H4 (cell line): ENCODE data around the gene ENOSF1. TPM values are rescaled to one million over a fixed set of nuclear protein-coding genes. Genes with fewer than 3 reads are reported as not detected.

Source experiments
- DNase-seq: peaks from one replicate; pipeline ENCODE4 v3.0.0-alpha.2; 2015; ENCODE audit warnings: low spot score
- total RNA-seq: library from RNA; depleted of rRNA; stranded (reverse); fragments of >200 nt; shearing (Covaris generic); gene quantifications from 2 replicates; pipeline ENCODE4 v1.2.3, GENCODE V29; 2014; rRNA removed

The ENOSF1 gene
- total RNA-seq, 1 experiment from 2014 or later: 7.6 TPM

GRCh38 chr18:635171-635570, 77.3 kb downstream of the ENOSF1 start:
- no peak for DNase-seq

- DNase-seq: no peak
These were observed 77.8 kb downstream of the ENOSF1 start for GRCh38 chr18:634551-635045.

GRCh38 chr18:631560-631959, 80.9 kb downstream of the ENOSF1 start:
- no peak for DNase-seq

- DNase-seq: no peak
These were observed 82.9 kb downstream of the ENOSF1 start for GRCh38 chr18:629269-630150.

- DNase-seq: no peak
These were observed 85.2 kb downstream of the ENOSF1 start for GRCh38 chr18:627231-627630.

- peak; percentile 54 for DNase-seq
These were observed 88.4 kb downstream of the ENOSF1 start for GRCh38 chr18:623761-624620.

GRCh38 chr18:622289-622688, 90.1 kb downstream of the ENOSF1 start:
- no peak for DNase-seq

- peak; percentile 16 for DNase-seq
These were observed 91.0 kb downstream of the ENOSF1 start for GRCh38 chr18:621291-622043.

Other genes starting within 250 kb of the ENOSF1 start
- 41.9 and 49.4 TPM in 2 replicates for gene COLEC12, start 211.9 kb downstream of the ENOSF1 start, total RNA-seq
- gene CETN1, start 132.2 kb downstream of the ENOSF1 start, total RNA-seq: not detected in 2 replicates
- 0.18 and 0.50 TPM in 2 replicates for gene CLUL1, start 115.6 kb downstream of the ENOSF1 start, total RNA-seq
- gene TYMS, start 55.0 kb downstream of the ENOSF1 start, total RNA-seq: 66.6 and 72.0 TPM in 2 replicates
- gene YES1, start 99.6 kb upstream of the ENOSF1 start, total RNA-seq: 95.7 and 101 TPM in 2 replicates
- 0.47 and 0.83 TPM in 2 replicates for gene ADCYAP1, start 192.2 kb upstream of the ENOSF1 start, total RNA-seq